LHCN-M2 (cell line): Measurements from ENCODE around the gene TMX4. TPM values are rescaled to one million over a fixed set of nuclear protein-coding genes. Genes with fewer than 3 reads are reported as not detected.

ENCODE experiments used
- DNase-seq: peaks from one replicate; pipeline ENCODE4 v3.0.0-alpha.2; 2012; ENCODE audit warnings: low read depth
- total RNA-seq: library from RNA; depleted of rRNA; stranded (reverse); fragments of >200 nt; gene quantifications from 2 replicates; pipeline ENCODE4 v1.2.3, GENCODE V29; 2014

TMX4 gene
- total RNA-seq, 1 experiment from 2014 or later: 29.3 TPM

DNA sequence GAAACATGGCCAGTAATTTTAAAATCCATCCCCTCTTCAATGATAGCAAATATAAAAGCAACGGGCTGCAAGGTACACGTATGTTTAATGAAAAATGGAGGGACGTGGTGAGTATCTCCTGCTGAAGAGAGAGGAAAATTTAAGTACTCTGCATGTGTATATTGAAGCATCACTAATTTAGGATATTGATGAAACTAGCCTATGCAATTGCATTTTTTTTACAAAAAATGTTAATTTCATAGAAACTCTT lies 362 bp upstream of the TMX4 start:
- DNase-seq: no peak

DNA sequence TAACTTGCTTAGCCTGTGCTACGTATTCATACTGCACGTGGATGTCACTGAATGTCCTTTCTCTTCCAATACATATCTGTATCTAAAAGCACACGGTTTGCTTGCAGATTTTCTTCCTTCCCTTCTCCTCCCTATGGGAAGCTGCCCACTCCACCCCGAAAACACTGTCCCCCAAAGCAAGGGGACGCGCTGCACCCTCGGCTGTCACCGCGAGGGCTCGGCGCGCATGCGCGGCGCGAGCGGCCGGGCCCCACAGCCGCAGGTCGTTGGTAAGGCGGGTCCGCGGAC lies 659 bp downstream of the TMX4 start:
- DNase-seq: peak; percentile 54

DNA sequence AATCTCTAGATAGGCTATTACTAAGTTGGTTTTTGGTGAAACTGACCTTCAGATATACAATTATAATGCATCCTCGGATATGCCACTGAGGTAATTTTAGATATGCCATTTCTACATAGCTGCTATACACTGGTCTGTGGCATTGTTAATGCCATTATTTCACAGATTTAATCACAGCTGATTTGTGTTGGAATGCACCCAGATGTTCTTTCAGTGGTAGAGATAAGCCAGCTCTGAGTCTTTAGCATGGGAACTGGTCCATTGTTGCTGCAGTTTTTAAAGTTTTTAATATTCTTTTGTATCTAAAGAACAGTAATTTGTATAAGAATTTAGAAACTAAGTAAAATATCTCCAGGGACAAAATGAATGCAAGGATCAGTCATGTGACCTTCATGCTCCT lies 6.8 kb downstream of the TMX4 start:
- no peak for DNase-seq

DNA sequence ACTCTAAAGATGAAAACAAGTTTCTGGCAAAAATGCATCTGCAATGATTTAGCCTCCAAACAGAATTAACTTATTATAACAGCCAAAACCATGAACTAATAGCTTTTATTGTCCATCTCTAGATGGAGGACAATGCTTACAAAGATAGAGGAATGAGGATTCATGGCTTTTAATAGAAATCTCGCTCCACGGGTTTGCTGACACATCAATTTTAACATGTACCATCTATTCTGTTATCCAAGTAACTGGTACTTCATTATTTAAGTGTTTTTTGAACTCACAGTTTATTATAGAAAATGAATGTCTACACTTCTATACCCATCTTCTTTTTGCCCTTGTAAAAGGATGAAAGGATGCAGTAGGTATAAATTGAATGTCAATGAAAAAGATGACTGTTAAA lies 10.8 kb downstream of the TMX4 start:
- DNase-seq: no peak

DNA sequence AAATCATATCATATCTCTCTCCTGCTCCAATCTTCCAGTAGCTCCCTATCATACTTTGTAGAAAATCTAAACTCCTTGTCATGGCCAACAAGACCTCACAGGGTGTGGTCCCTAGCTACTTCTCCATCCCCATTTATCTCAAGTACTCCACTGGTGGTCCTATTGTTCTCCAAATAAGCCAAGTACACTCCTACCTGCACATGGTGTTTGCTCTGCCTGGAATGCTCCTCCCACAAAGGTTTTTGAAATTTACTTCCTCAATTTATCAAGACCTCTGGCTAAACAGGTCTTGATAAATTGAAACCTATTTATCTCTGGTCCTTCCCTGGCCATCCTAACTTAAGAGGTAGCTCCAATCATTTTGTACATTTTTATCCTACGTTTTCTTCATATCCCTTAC lies 12.1 kb downstream of the TMX4 start:
- DNase-seq: no peak

DNA sequence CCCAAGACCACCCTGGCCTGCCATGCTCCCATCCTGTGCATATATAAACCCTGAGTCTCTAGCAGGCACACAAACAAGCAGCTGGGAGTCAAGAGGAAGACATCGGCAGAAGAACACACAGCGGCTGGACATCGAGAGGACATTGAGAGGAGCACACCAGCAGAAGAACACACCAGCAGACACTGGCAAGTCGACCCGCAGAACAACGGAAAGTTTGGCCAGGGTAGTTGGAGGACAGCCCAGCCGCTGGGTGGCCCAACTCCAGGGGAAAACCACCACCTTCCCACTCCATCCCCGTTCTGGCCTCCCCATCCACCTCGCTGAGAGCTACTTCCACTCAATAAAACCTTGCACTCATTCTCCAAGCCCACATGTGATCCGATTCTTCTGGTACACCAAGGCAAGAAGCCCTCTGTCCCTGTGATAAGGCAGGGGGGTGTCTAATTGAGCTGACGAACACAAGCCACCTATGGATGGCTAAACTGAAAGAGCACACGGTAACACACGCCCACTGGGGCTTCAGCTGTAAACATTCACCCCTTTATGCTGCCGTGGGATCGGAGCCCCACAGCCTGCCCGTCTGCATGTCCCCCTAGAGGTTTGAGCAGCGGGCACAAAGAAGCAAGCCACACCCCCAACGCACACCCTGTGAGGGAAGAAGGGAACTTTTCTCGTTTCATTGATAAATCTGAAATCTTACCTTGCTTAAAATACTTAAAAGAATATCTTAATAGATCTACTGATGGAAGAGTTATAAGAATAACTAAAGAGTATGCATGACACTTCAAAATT lies 13.8 kb downstream of the TMX4 start:
- no peak for DNase-seq

DNA sequence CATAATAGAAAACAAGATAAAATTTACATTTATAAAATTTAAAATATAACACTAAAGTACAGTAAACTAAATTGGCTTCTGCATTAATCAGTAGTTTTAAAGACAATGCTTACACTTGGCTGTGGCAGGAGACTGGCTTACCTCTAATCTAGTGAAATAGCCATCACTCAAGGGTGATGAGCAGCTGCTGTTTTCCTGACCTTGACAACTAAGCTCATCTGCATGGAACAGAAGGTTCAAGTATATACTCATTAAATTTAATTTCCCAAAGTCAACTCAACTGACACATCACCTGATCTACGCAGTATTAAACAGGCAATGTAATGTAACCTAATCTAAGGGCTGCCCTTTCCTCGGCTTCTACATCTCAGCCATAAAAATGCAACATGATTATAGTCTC lies 14.5 kb downstream of the TMX4 start:
- no peak for DNase-seq

DNA sequence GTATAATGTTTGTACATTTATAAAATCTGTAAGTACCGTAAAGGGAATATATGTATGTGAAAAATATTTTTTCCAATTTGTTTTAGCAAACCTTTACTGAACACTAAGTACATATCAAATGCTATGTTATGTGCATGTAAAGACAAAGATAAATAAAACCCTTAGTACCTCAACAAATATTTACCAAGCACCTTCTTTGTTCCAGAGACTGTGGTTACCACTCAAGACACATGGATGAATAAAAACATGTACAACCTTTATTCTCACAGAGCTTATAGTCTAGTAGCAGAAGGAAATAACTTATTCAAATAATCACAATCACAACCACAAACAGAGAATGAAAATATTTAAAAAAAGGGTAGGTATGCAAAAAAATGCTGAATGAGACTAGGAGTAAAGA lies 17.5 kb downstream of the TMX4 start:
- DNase-seq: no peak

DNA sequence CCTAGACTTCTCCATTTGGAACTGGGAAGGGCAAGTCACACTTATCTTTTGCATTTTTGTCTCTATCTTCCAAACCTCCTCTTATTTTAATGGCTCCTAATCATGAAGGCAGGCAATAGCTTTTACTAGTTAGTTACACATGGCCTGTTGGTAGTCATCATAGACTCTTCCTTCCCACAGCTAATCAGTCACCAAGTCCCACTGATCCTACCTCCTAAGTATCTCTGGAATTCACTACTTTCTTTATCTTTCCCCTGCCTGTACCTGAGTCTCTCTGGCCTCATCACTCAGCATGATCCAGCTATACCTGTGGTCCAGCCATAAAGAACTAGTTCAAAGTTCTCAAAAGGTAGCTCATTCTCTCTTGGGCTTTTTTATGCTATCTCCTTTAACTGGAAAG lies 18.8 kb downstream of the TMX4 start:
- DNase-seq: no peak

DNA sequence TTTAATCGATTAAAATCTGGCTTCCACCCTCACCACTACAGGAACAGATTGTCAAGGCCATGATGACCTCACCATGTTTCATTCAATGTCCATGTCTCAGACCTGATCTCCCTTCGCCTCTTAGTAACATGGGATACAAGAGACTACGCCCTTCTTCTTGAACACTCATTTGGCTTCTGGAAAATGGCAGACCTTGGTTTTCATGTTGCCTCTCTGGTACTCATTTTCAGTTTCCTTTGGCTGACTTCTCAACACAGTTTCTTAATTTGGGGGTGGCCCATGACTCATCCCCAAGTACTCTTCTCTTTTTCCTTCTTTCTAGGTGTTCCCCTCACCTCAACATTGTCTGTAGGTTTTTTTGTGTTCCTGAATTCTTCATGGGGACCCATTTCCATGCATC lies 22.7 kb downstream of the TMX4 start:
- no peak for DNase-seq

DNA sequence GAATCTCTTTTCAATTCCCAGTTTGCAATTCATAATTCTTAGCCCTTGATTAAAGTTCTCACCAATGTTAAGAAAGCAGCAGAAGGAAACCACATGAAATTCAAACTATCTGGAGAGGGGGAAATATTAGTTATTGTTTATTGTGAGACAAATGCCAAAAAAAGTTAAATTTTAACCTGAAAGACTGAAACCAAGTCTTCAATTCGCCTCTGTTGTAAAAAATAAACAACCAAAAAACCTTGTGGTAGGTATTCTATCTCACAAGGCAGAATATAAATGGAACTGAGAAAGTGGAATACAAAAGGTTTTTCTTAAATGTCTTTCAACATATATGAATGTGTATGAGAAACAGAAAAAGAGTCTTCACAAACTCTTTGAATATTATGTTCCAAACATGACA lies 24.8 kb downstream of the TMX4 start:
- no peak for DNase-seq

DNA sequence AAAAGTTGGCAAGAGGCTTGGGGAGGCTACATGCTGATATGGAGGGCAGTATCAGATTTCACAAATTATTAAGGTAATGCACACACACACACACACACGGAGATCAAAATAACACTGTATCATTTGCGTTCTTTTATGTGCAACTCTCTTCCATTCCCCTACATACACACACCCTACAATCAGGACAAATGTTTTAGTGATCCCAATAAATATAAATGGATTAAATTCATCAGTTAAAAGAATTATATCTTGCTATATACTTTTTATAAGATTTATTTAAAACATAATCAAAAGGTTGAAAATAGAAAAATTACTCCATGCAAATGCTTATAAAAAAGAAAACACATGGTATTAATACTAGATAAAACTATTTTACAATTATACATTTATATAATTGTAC lies 25.9 kb downstream of the TMX4 start:
- no peak for DNase-seq

DNA sequence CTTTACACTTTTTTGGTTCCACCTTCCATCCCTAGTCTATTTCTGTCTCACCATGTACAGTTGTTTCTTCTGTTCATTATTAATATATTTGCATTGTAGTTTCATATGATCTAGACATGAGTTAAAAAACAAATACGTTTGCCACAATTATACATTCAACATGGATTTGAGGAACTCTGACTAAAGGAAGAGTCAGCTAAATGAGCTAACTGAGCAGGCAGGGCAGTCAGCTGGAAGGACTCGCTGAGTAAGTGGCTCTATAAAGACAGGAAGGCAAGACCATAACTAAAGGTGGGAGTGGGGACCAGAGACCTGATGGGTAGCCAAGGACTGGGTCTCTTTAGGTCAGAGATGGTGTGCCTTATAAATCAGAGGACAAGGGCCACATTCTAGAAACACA lies 26.3 kb downstream of the TMX4 start:
- no peak for DNase-seq

DNA sequence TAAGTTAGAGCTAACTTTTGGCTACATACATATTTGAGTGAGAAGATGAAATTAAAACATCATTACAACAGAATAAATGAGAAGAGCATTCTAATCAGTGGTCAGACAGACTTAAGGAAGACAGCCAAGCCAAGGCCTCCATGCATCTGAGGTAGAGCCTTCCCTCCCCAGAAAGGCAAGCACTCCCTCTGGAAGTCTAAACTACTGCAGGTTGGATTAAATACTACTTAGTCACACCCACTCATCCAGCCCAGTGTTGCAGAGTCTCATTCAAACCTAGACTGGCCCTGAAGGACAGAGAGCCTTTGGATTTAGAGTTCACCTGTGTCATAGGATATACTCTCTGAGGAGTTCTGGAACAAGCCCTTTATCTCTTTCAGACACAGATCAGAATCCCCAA lies 29.2 kb downstream of the TMX4 start:
- no peak for DNase-seq

DNA sequence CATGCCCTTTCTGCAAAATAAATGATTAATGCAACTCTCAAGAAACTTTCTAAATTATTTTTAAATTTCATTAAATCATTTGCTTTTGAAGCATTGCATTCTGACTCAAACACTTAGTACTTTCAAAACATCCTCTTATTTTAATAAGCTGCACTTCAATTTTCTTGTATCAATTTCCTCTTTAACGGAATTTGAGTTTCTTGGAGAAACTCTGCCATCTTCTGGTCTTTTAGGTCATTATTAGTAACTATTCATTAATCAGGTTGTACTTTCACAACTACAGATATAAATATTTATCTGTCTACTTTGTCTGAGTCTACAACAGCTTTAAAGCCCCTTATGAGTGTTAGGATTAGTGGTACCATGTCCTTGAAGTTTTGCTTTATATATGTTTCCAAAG lies 30.2 kb downstream of the TMX4 start:
- DNase-seq: no peak

DNA sequence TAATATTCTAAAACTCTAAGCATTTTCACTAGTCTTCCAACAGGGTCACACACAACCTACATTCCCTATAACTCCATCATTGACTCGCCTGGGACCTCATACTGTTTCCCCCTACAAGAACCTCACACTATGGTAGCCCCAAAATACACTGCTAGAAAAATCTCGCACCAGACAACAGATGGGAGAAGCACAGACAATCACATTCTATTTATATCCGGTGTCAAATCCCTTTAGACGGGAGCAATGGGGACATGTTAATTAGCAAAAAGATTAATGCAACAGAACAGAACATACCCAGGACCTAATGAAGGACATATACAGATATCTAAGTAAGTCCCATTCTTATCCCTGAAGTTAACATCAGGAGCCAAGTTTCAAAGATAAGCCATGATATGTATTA lies 33.6 kb downstream of the TMX4 start:
- no peak for DNase-seq

DNA sequence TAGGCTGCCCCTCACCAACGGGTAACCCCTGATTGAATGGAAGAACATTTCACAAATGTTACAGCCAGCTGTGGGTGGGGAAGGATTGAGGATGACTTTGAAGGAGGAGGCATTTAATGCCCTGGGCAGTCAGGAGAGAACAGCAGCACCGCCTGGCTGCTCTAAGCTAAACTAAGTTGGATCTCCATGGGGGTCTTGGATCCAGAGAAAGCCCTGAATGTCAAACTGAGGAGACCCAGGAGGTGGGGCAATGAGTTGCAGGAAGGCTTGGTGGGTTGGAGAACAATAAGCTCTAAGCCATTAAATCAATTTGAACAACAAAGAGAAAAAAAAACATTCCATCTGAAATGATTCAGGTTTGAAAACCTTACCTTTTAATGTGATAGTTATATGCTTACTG lies 35.4 kb downstream of the TMX4 start:
- DNase-seq: no peak

DNA sequence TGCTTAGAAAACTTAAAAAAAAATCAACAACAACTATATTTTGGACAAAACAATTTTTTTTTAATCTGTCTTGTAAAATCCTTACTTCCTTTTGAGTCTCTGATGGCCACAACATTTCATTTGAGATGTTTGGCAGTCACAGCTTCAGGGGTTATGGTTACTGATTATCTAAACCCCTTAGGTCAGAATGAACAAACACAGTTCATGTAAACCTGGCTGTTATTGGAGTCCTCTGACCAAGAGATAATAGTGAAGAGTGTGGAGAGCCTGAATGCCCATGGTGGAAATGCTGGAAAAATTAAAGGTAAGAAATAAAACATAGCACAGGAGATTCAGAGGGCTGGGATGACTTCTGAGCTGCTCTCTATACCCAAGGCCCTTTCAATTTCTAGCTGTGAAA lies 38.2 kb downstream of the TMX4 start:
- no peak for DNase-seq

DNA sequence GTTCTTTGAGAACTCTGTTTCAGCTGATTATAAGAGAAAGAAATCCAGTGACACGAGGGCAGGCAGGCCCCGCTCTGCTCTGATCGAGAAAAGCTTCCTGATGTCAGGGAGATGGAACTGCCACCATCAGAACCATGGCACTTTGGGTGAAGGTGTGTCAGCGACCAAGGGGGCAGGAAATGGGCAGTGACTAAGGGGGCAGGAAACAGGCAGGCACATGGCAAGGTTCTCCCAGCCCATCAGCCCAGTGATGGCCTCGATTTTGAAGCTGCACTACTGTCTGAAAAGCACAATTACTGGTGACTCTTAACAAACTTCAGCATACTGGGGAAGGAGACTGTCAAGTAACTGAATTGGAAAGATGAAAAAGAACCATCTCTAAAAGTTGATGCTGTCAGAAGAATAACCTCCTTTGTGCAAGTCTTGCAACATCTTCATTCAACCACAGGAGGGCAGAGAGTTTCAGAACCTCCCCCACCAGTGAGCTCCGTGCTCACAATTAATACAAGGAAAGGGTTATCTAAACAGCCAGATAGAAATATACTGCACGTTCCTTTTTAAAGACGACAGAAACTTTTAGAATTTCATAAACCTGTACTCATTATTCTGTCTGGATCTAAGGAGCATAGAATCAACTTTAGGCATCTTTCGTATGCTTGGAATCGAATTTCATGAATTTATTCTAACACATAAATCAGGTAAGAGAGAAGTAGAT lies 39.1 kb downstream of the TMX4 start:
- peak; percentile 17 for DNase-seq

DNA sequence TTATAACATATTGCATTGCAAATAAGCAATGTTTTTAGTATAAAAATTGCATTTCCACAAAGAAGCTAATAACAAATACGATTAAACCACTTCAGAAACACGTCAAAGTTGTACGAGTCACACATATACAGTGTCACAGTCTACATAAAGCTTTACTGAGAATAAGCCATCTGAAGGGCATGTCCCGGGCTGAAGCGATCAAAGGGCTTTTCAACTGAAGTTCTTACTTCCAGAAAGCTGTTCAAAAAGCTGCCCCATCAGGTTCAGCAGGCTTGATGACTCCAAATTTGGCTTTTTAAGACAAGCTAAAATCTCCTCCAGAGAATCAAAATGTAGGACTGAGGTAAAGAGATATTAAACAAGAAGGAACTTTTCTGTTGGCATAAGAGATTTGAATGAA lies 41.9 kb downstream of the TMX4 start:
- no peak for DNase-seq

DNA sequence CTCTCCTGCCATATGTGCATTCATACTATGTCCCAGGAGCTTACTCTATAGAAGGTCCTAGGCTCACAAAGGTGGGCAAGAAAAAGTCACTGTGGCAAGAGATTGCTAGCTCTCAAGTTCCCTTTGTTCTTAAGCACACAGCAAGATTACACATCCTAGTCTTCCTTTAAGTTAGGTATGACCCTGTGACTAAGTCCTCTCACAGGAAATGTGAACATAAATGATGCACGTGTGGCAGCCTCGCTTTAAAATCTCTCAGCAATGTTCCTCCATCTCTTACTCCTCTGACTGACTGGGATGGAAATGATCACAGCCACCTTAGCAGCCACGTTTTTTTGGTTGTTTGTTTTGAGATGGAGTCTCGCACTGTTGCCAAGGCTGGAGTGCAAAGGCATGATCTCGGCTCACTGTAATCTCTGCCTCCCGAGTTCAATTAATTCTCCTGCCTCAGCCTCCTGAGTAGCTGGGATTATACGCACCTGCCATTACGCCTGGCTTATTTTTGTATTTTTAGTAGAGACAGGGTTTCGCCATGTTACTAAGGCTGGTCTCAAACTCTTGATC lies 43.6 kb downstream of the TMX4 start:
- no peak for DNase-seq

DNA sequence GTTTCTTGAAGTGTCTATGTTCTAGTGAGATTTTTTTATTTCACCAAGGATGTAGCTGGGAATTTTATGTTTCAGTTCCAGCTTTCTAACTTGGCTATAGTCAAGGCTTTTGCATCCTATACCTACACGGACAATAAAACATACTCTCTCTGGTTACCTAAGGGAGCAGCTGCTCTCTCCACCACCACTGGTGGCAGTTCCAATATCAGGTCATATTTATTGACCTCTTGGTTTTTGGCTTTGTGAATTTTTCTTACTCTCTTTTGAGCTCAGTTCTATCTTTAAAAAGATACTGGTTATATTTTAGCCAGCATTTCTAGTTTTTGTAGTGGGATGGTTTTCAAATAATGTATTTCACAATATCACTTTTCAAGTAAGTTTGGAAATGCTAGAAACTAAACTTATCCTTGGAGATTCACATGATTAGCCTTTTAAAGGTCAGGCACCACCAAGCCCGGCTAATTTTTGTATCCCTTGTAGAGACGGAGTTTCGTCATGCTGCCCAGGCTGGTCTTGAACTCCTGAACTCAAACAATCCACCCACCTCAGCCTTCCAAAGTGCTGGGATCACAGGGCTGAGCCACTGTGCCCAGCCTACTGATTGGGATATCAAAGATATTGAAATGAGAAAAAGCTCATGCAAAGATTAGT lies 44.7 kb downstream of the TMX4 start:
- no peak for DNase-seq
